ACC112 (cell line): Measurements from ENCODE around the gene PTGDS.
A peak's percentile ranks its signal among the peaks of the same experiment; 100 is the strongest.

Experiments
- H2AFZ ChIP-seq: fragments of 200-600 bp; sonication (generic); one replicate; pipeline ENCODE4 v1.6.0; 2017; ENCODE audit warnings: antibody characterized with exemption, low read length; ENCODE audit not compliant: unreplicated experiment
- H3K27ac ChIP-seq: fragments of 200-600 bp; sonication (generic); 2 replicates; pipeline ENCODE4 v1.5.1; 2014; ENCODE audit warnings: low read depth, mild to moderate bottlenecking, antibody characterized with exemption, low read length, moderate library complexity
- H3K27me3 ChIP-seq: fragments of 200-600 bp; sonication (generic); 2 replicates; pipeline ENCODE4 v1.6.1; 2014; ENCODE audit warnings: mild to moderate bottlenecking, antibody characterized with exemption, low read length, moderate library complexity, mixed read lengths; ENCODE audit not compliant: insufficient read depth
- H3K36me3 ChIP-seq: fragments of 200-600 bp; sonication (generic); 2 replicates; pipeline ENCODE4 v1.6.1; 2016; ENCODE audit warnings: mild to moderate bottlenecking, antibody characterized with exemption, low read length, moderate library complexity, mixed read lengths; ENCODE audit not compliant: insufficient read depth
- H3K4me1 ChIP-seq: fragments of 200-600 bp; sonication (generic); one replicate; pipeline ENCODE4 v1.6.1; 2016; ENCODE audit warnings: low read length, mixed read lengths; ENCODE audit not compliant: insufficient read depth, unreplicated experiment, control insufficient read depth
- H3K4me3 ChIP-seq: fragments of 200-600 bp; sonication (generic); 2 replicates; pipeline ENCODE4 v1.5.1; 2014; ENCODE audit warnings: mild to moderate bottlenecking, low read depth, low read length
- H3K79me2 ChIP-seq: fragments of 200-600 bp; sonication (generic); one replicate; pipeline ENCODE4 v1.6.0; 2016; ENCODE audit warnings: low read length; ENCODE audit not compliant: control insufficient read depth, unreplicated experiment, insufficient read depth

The PTGDS gene

GRCh38 chr9:136977223-136977622 lies at the start of gene PTGDS:
PTGDS (plus strand) TSS chr9:136977504; CDS start chr9:136977579, 75 bp downstream.
- H3K4me3 ChIP-seq = peak within 1 kb of the TSS; percentile 74

GRCh38 chr9:136928591-136928990 lies 48.7 kb upstream of the PTGDS start:
- Histone ChIP-seq H3K79me2 (no peaks in the 10 kb centered on the region), H3K27me3 (no peaks in the 10 kb centered on the region), H3K4me1 (peaks cover 14% of the 10 kb centered on the region), H2AFZ (no peak overlapping the region), H3K36me3 (peaks cover 12% of the 10 kb centered on the region), H3K4me3 (no peak overlapping the region), H3K27ac (no peak overlapping the region)

More at GRCh38 chr9:136977223-136977622, at the start of gene PTGDS:
- Histone ChIP-seq H3K27ac (no peak within 1 kb of the TSS), H3K27me3 (no peaks in the 10 kb centered on the region), H3K36me3 (no peaks in the 10 kb centered on the region), H3K79me2 (no peaks in the 10 kb centered on the region), H3K4me1 (no peaks in the 10 kb centered on the region), H2AFZ (peak within 1 kb of the TSS; percentile 89)

GRCh38 chr9:136930014-136930413 lies 47.3 kb upstream of the PTGDS start:
- H3K4me3 ChIP-seq = no peak overlapping the region
- H3K27me3 ChIP-seq = no peaks in the 10 kb centered on the region
- H3K4me1 ChIP-seq = peaks cover 14% of the 10 kb centered on the region
- no peaks in the 10 kb centered on the region for H3K79me2 ChIP-seq
- H3K36me3 ChIP-seq = peaks cover 12% of the 10 kb centered on the region
- H3K27ac ChIP-seq = no peak overlapping the region
- no peak overlapping the region for H2AFZ ChIP-seq

GRCh38 chr9:136931611-136932130 lies 45.6 kb upstream of the PTGDS start:
- Histone ChIP-seq H3K36me3 (peaks cover 12% of the 10 kb centered on the region), H2AFZ (no peak overlapping the region), H3K27me3 (no peaks in the 10 kb centered on the region), H3K4me1 (peaks cover 14% of the 10 kb centered on the region), H3K4me3 (no peak overlapping the region), H3K27ac (peak overlapping the region; percentile 88), H3K79me2 (no peaks in the 10 kb centered on the region)

GRCh38 chr9:136934277-136934676 lies 43.0 kb upstream of the PTGDS start:
- Histone ChIP-seq H3K4me1 (peaks cover 5% of the 10 kb centered on the region), H2AFZ (no peak overlapping the region), H3K4me3 (no peak overlapping the region), H3K27me3 (no peaks in the 10 kb centered on the region), H3K36me3 (peaks cover 13% of the 10 kb centered on the region), H3K27ac (no peak overlapping the region), H3K79me2 (no peaks in the 10 kb centered on the region)

GRCh38 chr9:136935651-136936050 lies 41.7 kb upstream of the PTGDS start:
- Histone ChIP-seq H3K27ac (no peak overlapping the region), H3K4me1 (peaks cover 5% of the 10 kb centered on the region), H3K27me3 (no peaks in the 10 kb centered on the region), H3K36me3 (peaks cover 25% of the 10 kb centered on the region), H3K4me3 (no peak overlapping the region), H2AFZ (no peak overlapping the region), H3K79me2 (peaks cover 6% of the 10 kb centered on the region)

GRCh38 chr9:136936645-136937170 lies 40.6 kb upstream of the PTGDS start:
- no peak overlapping the region for H3K4me3 ChIP-seq
- no peak overlapping the region for H2AFZ ChIP-seq
- H3K4me1 ChIP-seq = peaks cover 3% of the 10 kb centered on the region
- H3K79me2 ChIP-seq = peaks cover 12% of the 10 kb centered on the region
- H3K36me3 ChIP-seq = peaks cover 29% of the 10 kb centered on the region; the same call in 1 of the 2 replicates
- no peak overlapping the region for H3K27ac ChIP-seq
- H3K27me3 ChIP-seq = no peaks in the 10 kb centered on the region

GRCh38 chr9:136937186-136938001 lies 39.9 kb upstream of the PTGDS start:
- Histone ChIP-seq H3K4me3 (no peak overlapping the region), H3K79me2 (peaks cover 16% of the 10 kb centered on the region), H3K4me1 (no peaks in the 10 kb centered on the region), H3K27ac (no peak overlapping the region), H2AFZ (no peak overlapping the region), H3K36me3 (peaks cover 36% of the 10 kb centered on the region; the same call in 1 of the 2 replicates), H3K27me3 (no peaks in the 10 kb centered on the region)

GRCh38 chr9:136939431-136939995 lies 37.8 kb upstream of the PTGDS start:
- H3K79me2 ChIP-seq = peaks cover 33% of the 10 kb centered on the region
- H3K4me1 ChIP-seq = peaks cover 7% of the 10 kb centered on the region
- peaks cover 37% of the 10 kb centered on the region; the same call in 1 of the 2 replicates for H3K36me3 ChIP-seq
- H2AFZ ChIP-seq = no peak overlapping the region
- H3K27ac ChIP-seq = no peak overlapping the region
- no peaks in the 10 kb centered on the region for H3K27me3 ChIP-seq
- no peak overlapping the region for H3K4me3 ChIP-seq

- Histone ChIP-seq H3K27ac (no peak overlapping the region), H3K4me3 (no peak overlapping the region), H2AFZ (no peak overlapping the region), H3K27me3 (no peaks in the 10 kb centered on the region), H3K4me1 (peaks cover 7% of the 10 kb centered on the region), H3K79me2 (peaks cover 33% of the 10 kb centered on the region), H3K36me3 (peaks cover 37% of the 10 kb centered on the region; the same call in 1 of the 2 replicates)
Observed at GRCh38 chr9:136939996-136940525, 37.2 kb upstream of the PTGDS start.
